Measurements from ENCODE around the gene SLC25A21. TPM values are rescaled to one million over a fixed set of nuclear protein-coding genes. Genes with fewer than 3 reads are reported as not detected.

SLC25A21 gene
- total RNA-seq, 1 experiment from 2014 or later: 2.1 TPM

GRCh38 chr14:37090026-37090425 is 82.4 kb downstream of the SLC25A21 start:
- CTCF ChIA-PET: no interaction called here
- no TSS peak for BruUV-seq (replicated peaks)

GRCh38 chr14:37089410-37089809 is 83.0 kb downstream of the SLC25A21 start:
- ChIA-PET CTCF (no interaction called here), POLR2A (no interaction called here)
- Histone ChIP-seq H3K4me3 (ENCODE audit: low read depth in 2 of 2, low read length in 2 of 2) (no peak overlapping the region), H3K4me1 (ENCODE audit: control insufficient read depth, insufficient read depth, low read length) (no peaks in the 10 kb centered on the region; the same call in 1 of the 2 replicates), H3K27ac (ENCODE audit: low read length) (no peak overlapping the region), H3K9me3 (ENCODE audit: control insufficient read depth, insufficient read depth, low read depth, low read length) (no peaks in the 10 kb centered on the region), H3K27me3 (ENCODE audit: control insufficient read depth, insufficient read depth, low read length) (no peaks in the 10 kb centered on the region), H3K36me3 (ENCODE audit: control insufficient read depth, insufficient read depth, low read length) (no peaks in the 10 kb centered on the region)
- DNase-seq (ENCODE audit: low read depth, low spot score): no peak
- no peak for TF ChIP-seq REST (IDR thresholded peaks at IDR 0.05; ENCODE audit: insufficient read depth in 1 of 2, low read depth in 2 of 2, low read length in 1 of 2)
- TF ChIP-seq POLR2AphosphoS5 (IDR thresholded peaks at IDR 0.05; ENCODE audit: low read depth, low read length): no peak
- TF ChIP-seq SIN3A (IDR thresholded peaks at IDR 0.05; ENCODE audit: borderline replicate concordance, insufficient read depth, low read depth, low read length): no peak
- intact Hi-C loops (cut with micrococcal nuclease; ENCODE audit: unreplicated experiment) (no loop called here), in situ Hi-C loops (cut with HindIII; ENCODE audit: low pct_unique_long_range_greater_than_20kb, low sequenced_read_pairs) (no loop called here)
- no peak for ATAC-seq
- no TSS peak for BruUV-seq (replicated peaks)

More at GRCh38 chr14:37090026-37090425, 82.4 kb downstream of the SLC25A21 start:
- H3K27me3 ChIP-seq (ENCODE audit: control insufficient read depth, insufficient read depth, low read length): no peaks in the 10 kb centered on the region
- in situ Hi-C loops (cut with HindIII; ENCODE audit: low pct_unique_long_range_greater_than_20kb, low sequenced_read_pairs): no loop called here
- POLR2A ChIA-PET: no interaction called here
- no peaks in the 10 kb centered on the region for H3K36me3 ChIP-seq (ENCODE audit: control insufficient read depth, insufficient read depth, low read length)
- DNase-seq (ENCODE audit: low read depth, low spot score) (no peak), ATAC-seq (no peak)
- intact Hi-C loops (cut with micrococcal nuclease; ENCODE audit: unreplicated experiment): no loop called here
- peak overlapping the region; percentile 23; the same call in 1 of the 2 replicates for H3K27ac ChIP-seq (ENCODE audit: low read length)
- H3K4me3 ChIP-seq (ENCODE audit: low read depth in 2 of 2, low read length in 2 of 2): no peak overlapping the region; a peak in 1 of 4 replicates
- no peak for TF ChIP-seq REST (IDR thresholded peaks at IDR 0.05; ENCODE audit: insufficient read depth in 1 of 2, low read depth in 2 of 2, low read length in 1 of 2)
- no peaks in the 10 kb centered on the region for H3K9me3 ChIP-seq (ENCODE audit: control insufficient read depth, insufficient read depth, low read depth, low read length)
- no peaks in the 10 kb centered on the region; the same call in 1 of the 2 replicates for H3K4me1 ChIP-seq (ENCODE audit: control insufficient read depth, insufficient read depth, low read length)

- BruUV-seq (replicated peaks): no TSS peak
- no peak for ATAC-seq
- H3K4me3 ChIP-seq (ENCODE audit: low read depth in 2 of 2, low read length in 2 of 2): no peak overlapping the region
- no peak for TF ChIP-seq REST (IDR thresholded peaks at IDR 0.05; ENCODE audit: insufficient read depth in 1 of 2, low read depth in 2 of 2, low read length in 1 of 2)
- no peak for TF ChIP-seq POLR2AphosphoS5 (IDR thresholded peaks at IDR 0.05; ENCODE audit: low read depth, low read length)
- no peak for TF ChIP-seq SIN3A (IDR thresholded peaks at IDR 0.05; ENCODE audit: borderline replicate concordance, insufficient read depth, low read depth, low read length)
- no peak for TF ChIP-seq TCF7L2 (IDR thresholded peaks at IDR 0.05; ENCODE audit: low read depth, low read length)
- TF ChIP-seq CTCF (IDR thresholded peaks at IDR 0.05): no peak
- DNase-seq (ENCODE audit: low read depth, low spot score): no peak
- H3K4me1 ChIP-seq (ENCODE audit: control insufficient read depth, insufficient read depth, low read length): no peaks in the 10 kb centered on the region; the same call in 1 of the 2 replicates
- in situ Hi-C loops (cut with HindIII; ENCODE audit: low pct_unique_long_range_greater_than_20kb, low sequenced_read_pairs): no loop called here
- ChIA-PET POLR2A (no interaction called here), CTCF (no interaction called here)
- H3K36me3 ChIP-seq (ENCODE audit: control insufficient read depth, insufficient read depth, low read length): no peaks in the 10 kb centered on the region
- H3K9me3 ChIP-seq (ENCODE audit: control insufficient read depth, insufficient read depth, low read depth, low read length): no peaks in the 10 kb centered on the region
- intact Hi-C loops (cut with micrococcal nuclease; ENCODE audit: unreplicated experiment): no loop called here
- no peaks in the 10 kb centered on the region for H3K27me3 ChIP-seq (ENCODE audit: control insufficient read depth, insufficient read depth, low read length)
- H3K27ac ChIP-seq (ENCODE audit: low read length): no peak overlapping the region
These were observed 83.8 kb downstream of the SLC25A21 start for GRCh38 chr14:37088356-37089215.
